HFF-Myc (cell line): ENCODE measurements around the gene INPP5A.

ENCODE experiments used
- DNase-seq: peaks from one replicate; pipeline ENCODE4 v3.0.0-alpha.2; 2011; ENCODE audit warnings: low read depth; ENCODE audit errors: extremely low read depth
- H3K4me3 ChIP-seq: replicated peaks from 2 replicates; pipeline ENCODE4 v1.5.1; 2011; ENCODE audit warnings: low read depth, mild to moderate bottlenecking, control low read depth, low read length
- CTCF ChIP-seq: IDR thresholded peaks from 2 replicates; pipeline ENCODE4 v1.5.1; 2012; ENCODE audit warnings: mild to moderate bottlenecking, low read depth, low read length, control low read depth; ENCODE audit errors: missing control alignments

INPP5A gene

GRCh38 chr10:132697578-132698200, 160.1 kb downstream of the INPP5A start:
- no peak overlapping the region for H3K4me3 ChIP-seq
- DNase-seq = no peak
- TF ChIP-seq CTCF = no peak

- TF ChIP-seq CTCF = no peak
- no peak overlapping the region for H3K4me3 ChIP-seq
- DNase-seq = no peak
These were observed 160.7 kb downstream of the INPP5A start for GRCh38 chr10:132698211-132698751.

GRCh38 chr10:132698761-132699391, 161.3 kb downstream of the INPP5A start:
- TF ChIP-seq CTCF = no peak
- H3K4me3 ChIP-seq = no peak overlapping the region
- DNase-seq = no peak

- TF ChIP-seq CTCF = no peak
- no peak overlapping the region for H3K4me3 ChIP-seq
- no peak for DNase-seq
These were observed 162.0 kb downstream of the INPP5A start for GRCh38 chr10:132699411-132700155.

- H3K4me3 ChIP-seq = no peak overlapping the region
- DNase-seq = no peak
- TF ChIP-seq CTCF = no peak
These were observed 162.8 kb downstream of the INPP5A start for GRCh38 chr10:132700156-132701098.
